Coronary artery (tissue), 2 donors: Measurements from ENCODE around the gene BNC2.

ENCODE experiments used
- DNase-seq: peaks from one replicate; pipeline ENCODE4 v3.0.0-alpha.2; 2017; ENCODE audit warnings: low spot score
- H3K27ac ChIP-seq, 2 donors: fragments of 200-600 bp; sonication (generic); one replicate each; pipeline ENCODE4 v1.5.1; 2016 to 2019
- H3K4me3 ChIP-seq: fragments of 200-600 bp; sonication (generic); 2 replicates; pipeline ENCODE4 v1.5.1; 2016; ENCODE audit warnings: mild to moderate bottlenecking, moderate library complexity
- TF ChIP-seq, protein P1 (sequence below): fragments of 200-600 bp; sonication (generic); IDR thresholded peaks from one replicate; pipeline ENCODE4 v1.5.1; 2019; ENCODE audit warnings: antibody characterized with exemption

BNC2 gene

GRCh38 chr9:16816011-16816410, 54.5 kb downstream of the BNC2 start:
- DNase-seq = no peak
- Histone ChIP-seq H3K4me3 (no peak overlapping the region), H3K27ac (no peak overlapping the region)
- TF ChIP-seq, protein P1, sequence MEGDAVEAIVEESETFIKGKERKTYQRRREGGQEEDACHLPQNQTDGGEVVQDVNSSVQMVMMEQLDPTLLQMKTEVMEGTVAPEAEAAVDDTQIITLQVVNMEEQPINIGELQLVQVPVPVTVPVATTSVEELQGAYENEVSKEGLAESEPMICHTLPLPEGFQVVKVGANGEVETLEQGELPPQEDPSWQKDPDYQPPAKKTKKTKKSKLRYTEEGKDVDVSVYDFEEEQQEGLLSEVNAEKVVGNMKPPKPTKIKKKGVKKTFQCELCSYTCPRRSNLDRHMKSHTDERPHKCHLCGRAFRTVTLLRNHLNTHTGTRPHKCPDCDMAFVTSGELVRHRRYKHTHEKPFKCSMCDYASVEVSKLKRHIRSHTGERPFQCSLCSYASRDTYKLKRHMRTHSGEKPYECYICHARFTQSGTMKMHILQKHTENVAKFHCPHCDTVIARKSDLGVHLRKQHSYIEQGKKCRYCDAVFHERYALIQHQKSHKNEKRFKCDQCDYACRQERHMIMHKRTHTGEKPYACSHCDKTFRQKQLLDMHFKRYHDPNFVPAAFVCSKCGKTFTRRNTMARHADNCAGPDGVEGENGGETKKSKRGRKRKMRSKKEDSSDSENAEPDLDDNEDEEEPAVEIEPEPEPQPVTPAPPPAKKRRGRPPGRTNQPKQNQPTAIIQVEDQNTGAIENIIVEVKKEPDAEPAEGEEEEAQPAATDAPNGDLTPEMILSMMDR = no peak

- Histone ChIP-seq H3K4me3 (no peak overlapping the region), H3K27ac (no peak overlapping the region)
- TF ChIP-seq, protein P1 = no peak
- no peak for DNase-seq
Measured at GRCh38 chr9:16815079-16815478, 55.4 kb downstream of the BNC2 start.

- TF ChIP-seq, protein P1 = no peak
- DNase-seq = no peak
- Histone ChIP-seq H3K4me3 (no peak overlapping the region), H3K27ac (no peak overlapping the region)
Measured at GRCh38 chr9:16813838-16814237, 56.6 kb downstream of the BNC2 start.

DNA sequence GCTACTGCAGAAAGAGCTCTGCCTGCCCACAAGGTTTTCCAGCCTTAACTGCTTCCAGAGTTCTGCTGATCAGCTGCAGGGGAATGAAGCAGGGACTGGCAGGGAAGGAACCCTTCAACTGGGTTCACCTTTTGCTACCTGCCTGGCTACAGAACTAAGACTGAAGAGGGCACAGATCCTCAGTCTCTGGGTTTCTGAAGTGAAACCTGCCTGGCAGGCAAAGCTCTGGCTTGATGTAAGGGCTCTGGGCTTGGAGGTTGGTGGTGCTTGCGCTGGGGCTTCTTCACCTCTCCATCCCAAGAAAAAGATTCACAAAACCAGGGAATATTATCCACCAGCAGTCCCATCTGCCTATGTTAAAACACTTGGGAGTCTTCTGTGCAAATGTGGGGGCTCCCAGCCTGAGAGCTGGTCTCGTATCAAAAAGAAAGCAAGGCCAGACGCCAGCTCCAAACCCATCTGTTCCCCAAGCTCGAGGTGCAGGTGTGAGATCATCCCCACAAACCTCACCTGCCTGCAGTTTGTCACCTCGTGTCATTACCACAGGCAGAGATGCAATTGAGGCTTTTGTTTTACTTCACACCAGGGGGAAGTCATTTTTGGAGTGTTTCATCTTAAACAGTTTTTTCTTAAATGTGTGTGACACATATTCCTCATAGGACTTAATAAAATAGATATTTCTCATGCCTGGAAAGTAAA, 58.3 kb downstream of the BNC2 start:
- TF ChIP-seq, protein P1 = no peak
- Histone ChIP-seq H3K27ac (no peak overlapping the region), H3K4me3 (no peak overlapping the region)
- DNase-seq = no peak

DNA sequence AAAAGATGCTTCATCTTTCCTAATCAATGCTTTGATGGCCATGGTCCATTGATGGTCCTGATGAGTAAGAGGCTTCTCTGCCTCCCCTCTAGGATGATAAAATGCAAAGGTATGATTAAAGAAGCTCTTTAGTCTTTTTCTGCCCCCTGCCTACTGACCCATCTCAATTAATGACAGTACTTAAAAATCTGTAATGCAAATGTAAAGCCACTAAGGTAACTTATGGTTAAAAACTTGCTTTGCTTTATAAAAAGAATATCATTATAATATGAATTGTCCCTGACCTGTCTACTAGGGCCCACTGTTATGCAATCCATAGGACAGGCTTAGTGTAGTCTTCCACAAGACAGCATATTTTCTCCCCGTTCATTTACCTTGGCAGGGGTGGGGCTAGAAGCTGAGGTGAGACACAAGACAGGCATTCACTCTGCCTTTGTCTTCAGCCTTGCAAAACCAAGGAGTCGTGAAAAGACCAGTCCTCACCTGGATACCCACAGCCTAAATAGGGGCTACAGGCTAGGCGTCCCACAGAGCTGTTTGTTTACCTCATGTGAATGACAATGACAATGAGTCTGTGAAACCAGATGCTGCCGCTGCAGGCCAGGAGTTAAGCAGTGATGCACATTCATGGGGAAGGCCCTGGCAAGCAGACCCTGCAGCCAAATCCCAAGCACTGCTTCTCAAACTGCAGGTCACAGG, 60.4 kb downstream of the BNC2 start:
- H3K27ac ChIP-seq = no peak overlapping the region
- TF ChIP-seq, protein P1 = no peak
- no peak for DNase-seq
- no peak overlapping the region for H3K4me3 ChIP-seq

GRCh38 chr9:16806674-16807073, 63.8 kb downstream of the BNC2 start:
- DNase-seq = no peak
- H3K4me3 ChIP-seq = no peak overlapping the region
- no peak overlapping the region for H3K27ac ChIP-seq
- TF ChIP-seq, protein P1 = no peak

- H3K27ac ChIP-seq = no peak overlapping the region
- TF ChIP-seq, protein P1 = no peak
- DNase-seq = no peak
- no peak overlapping the region for H3K4me3 ChIP-seq
Measured at GRCh38 chr9:16803648-16804047, 66.8 kb downstream of the BNC2 start.
